HAP-1 (cell line): ENCODE results near the gene JARID2.

Experiments
- DNase-seq, 2 experiments: peaks; one replicate each; pipeline ENCODE4 v3.0.0-alpha.2; 2016 to 2020; ENCODE audit warnings: low spot score in 2 of 2
- H3K27me3 ChIP-seq: fragments of 250-450 bp; sonication (Bioruptor Pico); 2 replicates; pipeline ENCODE4 v1.5.1; 2020; ENCODE audit warnings: low read depth, mild to moderate bottlenecking, moderate library complexity
- H3K36me3 ChIP-seq: fragments of 250-450 bp; sonication (Bioruptor Pico); replicated peaks from 2 replicates; pipeline ENCODE4 v1.5.1; 2020; ENCODE audit warnings: mild to moderate bottlenecking
- H3K4me1 ChIP-seq: fragments of 250-450 bp; sonication (Bioruptor Pico); 2 replicates; pipeline ENCODE4 v1.5.1; 2020; ENCODE audit warnings: mild to moderate bottlenecking
- H3K4me3 ChIP-seq: fragments of 250-450 bp; sonication (Bioruptor Pico); 2 replicates; pipeline ENCODE4 v1.5.1; 2020; ENCODE audit warnings: mild to moderate bottlenecking, moderate library complexity
- H3K9me3 ChIP-seq: fragments of 250-450 bp; sonication (Bioruptor Pico); 2 replicates; pipeline ENCODE4 v1.5.1; 2020; ENCODE audit warnings: mild to moderate bottlenecking, moderate library complexity
- in situ Hi-C: fragments of 300-500 bp; cut with MboI; formaldehyde crosslinking; loops from 3 replicates; pipeline ENCODE4 v1.14.3; 2020; ENCODE audit warnings: low sequenced_read_pairs, inconsistent platforms, mixed read lengths

JARID2 gene

GRCh38 chr6:15366879-15367278 lies 121.0 kb downstream of the JARID2 start:
- Histone ChIP-seq H3K4me3 (no peak overlapping the region), H3K4me1 (peaks cover 14% of the 10 kb centered on the region), H3K9me3 (no peaks in the 10 kb centered on the region), H3K27me3 (no peaks in the 10 kb centered on the region), H3K36me3 (no peaks in the 10 kb centered on the region)
- DNase-seq = no peak
- in situ Hi-C loops = no loop called here

GRCh38 chr6:15368186-15368585 lies 122.3 kb downstream of the JARID2 start:
- H3K36me3 ChIP-seq = no peaks in the 10 kb centered on the region
- in situ Hi-C loops = no loop called here
- H3K9me3 ChIP-seq = no peaks in the 10 kb centered on the region
- H3K27me3 ChIP-seq = no peaks in the 10 kb centered on the region
- H3K4me3 ChIP-seq = no peak overlapping the region
- H3K4me1 ChIP-seq = peaks cover 14% of the 10 kb centered on the region
- DNase-seq = no peak

- no peaks in the 10 kb centered on the region for H3K9me3 ChIP-seq
- no peaks in the 10 kb centered on the region for H3K27me3 ChIP-seq
- H3K4me3 ChIP-seq = no peak overlapping the region
- H3K36me3 ChIP-seq = no peaks in the 10 kb centered on the region
- peaks cover 12% of the 10 kb centered on the region for H3K4me1 ChIP-seq
- DNase-seq = no peak
- in situ Hi-C loops = no loop called here
Measured at GRCh38 chr6:15368873-15369272, 123.0 kb downstream of the JARID2 start.

DNA sequence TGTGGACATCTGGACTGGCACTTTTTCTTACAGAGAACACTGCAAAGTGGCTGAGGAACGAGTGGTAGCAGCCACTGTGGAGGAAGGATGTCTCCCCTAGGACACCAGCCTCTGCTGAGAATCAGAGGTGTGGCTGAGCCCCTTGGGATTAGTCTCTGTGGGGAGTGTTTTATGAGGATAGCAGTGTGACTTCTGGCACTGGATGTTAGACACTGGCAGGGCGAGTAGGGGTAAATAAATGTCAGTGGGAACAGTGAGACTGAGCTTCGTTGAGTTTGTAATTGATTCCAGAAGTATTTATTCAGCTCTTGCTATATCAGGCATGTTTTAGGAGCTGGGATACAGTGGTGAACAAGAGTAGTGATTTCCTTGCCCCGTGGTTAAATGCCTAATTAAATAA lies 124.0 kb downstream of the JARID2 start:
- Histone ChIP-seq H3K9me3 (no peaks in the 10 kb centered on the region), H3K36me3 (no peaks in the 10 kb centered on the region), H3K27me3 (no peaks in the 10 kb centered on the region), H3K4me1 (peaks cover 12% of the 10 kb centered on the region), H3K4me3 (no peak overlapping the region)
- peak in 1 of 2 experiments; percentile 25 for DNase-seq
- in situ Hi-C loops = no loop called here

- no peaks in the 10 kb centered on the region for H3K27me3 ChIP-seq
- no peak overlapping the region for H3K4me3 ChIP-seq
- no peaks in the 10 kb centered on the region for H3K36me3 ChIP-seq
- in situ Hi-C loops = no loop called here
- no peak for DNase-seq
- peaks cover 2% of the 10 kb centered on the region; the same call in 1 of the 2 replicates for H3K4me1 ChIP-seq
- H3K9me3 ChIP-seq = no peaks in the 10 kb centered on the region
Measured at GRCh38 chr6:15370733-15371671, 125.1 kb downstream of the JARID2 start.

DNA sequence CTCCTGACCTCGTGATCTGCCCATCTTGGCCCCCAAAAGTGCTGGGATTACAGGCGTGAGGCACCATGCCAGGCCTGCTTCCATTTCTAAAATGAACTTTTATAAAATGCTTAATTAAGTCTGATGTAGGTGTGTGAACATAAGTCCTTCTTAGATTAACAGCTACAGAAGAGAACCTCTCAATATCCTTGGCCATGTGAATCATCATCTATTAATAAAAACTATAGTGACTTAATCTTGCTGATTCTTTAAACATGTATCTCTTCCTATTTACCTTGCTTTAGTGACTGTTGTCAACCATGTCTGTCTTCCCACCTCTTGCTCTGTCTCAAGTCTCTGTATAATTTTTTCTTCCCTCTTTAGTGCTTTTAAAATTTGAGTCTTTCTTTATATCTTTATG lies 127.1 kb downstream of the JARID2 start:
- no peaks in the 10 kb centered on the region for H3K9me3 ChIP-seq
- DNase-seq = no peak
- no peak overlapping the region for H3K4me3 ChIP-seq
- H3K27me3 ChIP-seq = no peaks in the 10 kb centered on the region
- H3K4me1 ChIP-seq = no peaks in the 10 kb centered on the region
- H3K36me3 ChIP-seq = no peaks in the 10 kb centered on the region
- in situ Hi-C loops = no loop called here

DNA sequence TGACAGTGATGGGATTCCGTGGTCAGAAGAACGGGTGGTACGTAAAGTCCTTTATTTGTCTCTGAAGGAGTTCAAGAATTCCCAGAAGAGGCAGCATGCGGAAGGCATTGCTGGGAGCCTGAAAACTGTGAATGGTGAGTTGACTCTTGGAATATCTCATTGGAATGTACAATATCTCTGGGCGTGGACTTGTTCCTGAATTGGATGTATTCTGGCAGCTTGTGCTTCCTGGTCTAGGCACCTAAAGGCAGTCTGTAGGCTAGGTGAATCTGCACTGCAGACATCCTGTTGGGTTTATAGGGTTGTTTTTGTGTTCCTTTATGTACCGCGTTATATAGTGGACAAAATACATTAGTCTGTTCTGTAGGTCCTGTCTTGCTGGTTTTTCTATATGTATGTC lies 128.2 kb downstream of the JARID2 start:
- no peaks in the 10 kb centered on the region for H3K9me3 ChIP-seq
- in situ Hi-C loops = no loop called here
- no peak overlapping the region for H3K4me3 ChIP-seq
- H3K36me3 ChIP-seq = no peaks in the 10 kb centered on the region
- H3K27me3 ChIP-seq = no peaks in the 10 kb centered on the region
- no peak for DNase-seq
- no peaks in the 10 kb centered on the region for H3K4me1 ChIP-seq

DNA sequence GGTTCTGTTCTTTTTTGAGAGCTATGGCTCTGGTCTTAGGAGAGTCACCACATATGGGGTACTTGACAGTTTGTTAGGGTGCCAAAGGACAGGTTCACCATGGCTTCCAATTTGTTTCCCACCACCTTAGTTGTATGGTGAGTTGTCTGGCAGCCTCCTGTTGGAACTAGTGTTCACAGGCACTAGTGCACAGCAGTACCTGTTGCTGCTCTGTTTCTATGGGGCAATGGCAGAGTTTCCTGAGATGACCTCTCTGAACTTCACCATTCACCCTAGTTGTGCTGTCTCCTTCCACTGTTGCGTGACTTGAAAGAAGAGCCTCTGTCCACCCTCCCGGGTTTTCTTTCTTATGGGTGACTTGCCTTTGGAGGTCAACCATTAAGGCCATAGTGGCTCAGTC lies 129.1 kb downstream of the JARID2 start:
- Histone ChIP-seq H3K4me3 (no peak overlapping the region), H3K9me3 (no peaks in the 10 kb centered on the region), H3K27me3 (no peaks in the 10 kb centered on the region), H3K36me3 (no peaks in the 10 kb centered on the region), H3K4me1 (no peaks in the 10 kb centered on the region)
- DNase-seq = no peak
- in situ Hi-C loops = no loop called here

GRCh38 chr6:15375638-15376290 lies 129.9 kb downstream of the JARID2 start:
- Histone ChIP-seq H3K27me3 (no peaks in the 10 kb centered on the region), H3K36me3 (no peaks in the 10 kb centered on the region), H3K9me3 (no peaks in the 10 kb centered on the region), H3K4me3 (no peak overlapping the region), H3K4me1 (no peaks in the 10 kb centered on the region)
- in situ Hi-C loops = no loop called here
- DNase-seq = no peak

DNA sequence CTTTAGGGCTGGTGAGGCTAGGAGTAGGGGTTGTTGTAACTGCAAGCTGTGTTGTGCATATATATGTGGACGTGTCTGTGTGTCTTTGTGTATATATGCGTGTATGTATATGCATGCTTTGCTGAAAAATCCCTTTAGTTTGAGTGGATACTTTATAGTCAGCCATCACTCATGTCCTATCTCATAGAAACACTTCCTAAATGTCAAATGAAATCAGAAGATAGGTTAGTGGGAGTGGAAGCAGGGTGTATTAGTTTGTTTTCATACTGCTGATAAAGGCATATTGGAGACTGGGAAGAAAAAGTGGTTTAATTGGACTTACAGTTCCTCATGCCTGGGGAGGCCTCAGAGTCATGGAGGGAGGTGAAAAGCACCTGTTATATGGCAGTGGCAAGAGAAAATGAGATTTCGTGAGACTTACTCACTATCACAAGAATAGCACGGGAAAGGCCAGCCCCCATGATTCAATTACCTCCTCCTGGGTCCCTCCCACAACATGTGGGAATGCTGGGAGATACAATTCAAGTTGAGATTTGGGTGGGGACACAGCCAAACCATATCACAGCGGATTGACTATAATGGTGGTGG lies 131.1 kb downstream of the JARID2 start:
- in situ Hi-C loops = no loop called here

DNA sequence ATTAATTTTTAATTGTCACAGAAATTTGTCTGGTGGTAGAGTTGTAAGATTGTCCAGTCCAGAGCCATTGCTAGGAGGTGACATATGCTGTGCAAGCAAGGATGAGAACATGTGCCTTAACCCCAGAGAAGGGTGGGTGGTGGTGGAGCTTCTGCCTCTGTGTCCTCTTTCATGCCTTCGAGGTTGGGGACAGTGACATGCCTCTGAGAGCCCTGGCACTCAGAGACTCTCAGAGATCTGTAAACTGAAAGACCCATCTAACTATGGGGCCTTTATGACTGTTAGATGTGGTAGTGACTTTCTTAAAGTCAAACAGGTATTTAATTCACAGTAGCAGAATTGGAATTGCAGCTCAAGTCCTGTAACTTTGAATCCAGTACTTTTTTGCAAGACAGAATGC lies 132.4 kb downstream of the JARID2 start:
- in situ Hi-C loops = no loop called here
- no peaks in the 10 kb centered on the region for H3K4me1 ChIP-seq
- no peaks in the 10 kb centered on the region for H3K27me3 ChIP-seq
- DNase-seq = no peak
- no peaks in the 10 kb centered on the region for H3K36me3 ChIP-seq
- no peaks in the 10 kb centered on the region for H3K9me3 ChIP-seq
- H3K4me3 ChIP-seq = no peak overlapping the region

More for the DNA sequence above, 131.1 kb downstream of the JARID2 start:
- H3K4me3 ChIP-seq = no peak overlapping the region
- H3K36me3 ChIP-seq = no peaks in the 10 kb centered on the region
- no peaks in the 10 kb centered on the region for H3K9me3 ChIP-seq
- no peak for DNase-seq
- H3K4me1 ChIP-seq = no peaks in the 10 kb centered on the region
- no peaks in the 10 kb centered on the region for H3K27me3 ChIP-seq

- H3K9me3 ChIP-seq = no peaks in the 10 kb centered on the region
- in situ Hi-C loops = no loop called here
- no peak for DNase-seq
- H3K36me3 ChIP-seq = no peaks in the 10 kb centered on the region
- no peaks in the 10 kb centered on the region for H3K27me3 ChIP-seq
- no peaks in the 10 kb centered on the region for H3K4me1 ChIP-seq
- no peak overlapping the region for H3K4me3 ChIP-seq
Measured at GRCh38 chr6:15378866-15379265, 133.0 kb downstream of the JARID2 start.

DNA sequence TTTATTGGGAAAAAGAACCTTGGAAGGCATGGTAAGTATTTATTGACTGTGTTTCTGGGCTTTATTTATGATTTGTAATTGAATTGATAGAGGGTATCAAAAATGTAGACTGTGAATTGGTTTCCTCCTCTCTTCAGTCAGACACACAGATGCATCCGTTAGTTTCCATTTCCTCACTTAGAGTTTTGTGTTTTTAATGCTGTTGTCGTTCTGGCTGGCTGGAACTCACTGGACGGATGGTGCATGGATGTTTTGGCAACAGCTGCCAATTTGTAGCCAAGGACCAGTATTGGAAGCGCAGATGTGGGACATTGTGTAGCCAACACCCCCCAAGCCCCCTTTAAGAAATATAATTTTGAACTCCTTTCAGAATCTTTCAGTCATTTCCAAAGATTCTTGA lies 134.5 kb downstream of the JARID2 start:
- no peaks in the 10 kb centered on the region for H3K9me3 ChIP-seq
- peaks cover 8% of the 10 kb centered on the region for H3K4me1 ChIP-seq
- in situ Hi-C loops = loop anchor here (10.0 kb wide), 1 partner anchor 1166 kb away; no protein-coding TSS in a partner anchor
- no peaks in the 10 kb centered on the region for H3K27me3 ChIP-seq
- no peak for DNase-seq
- no peaks in the 10 kb centered on the region for H3K36me3 ChIP-seq
- no peak overlapping the region for H3K4me3 ChIP-seq

GRCh38 chr6:15382089-15382488 lies 136.2 kb downstream of the JARID2 start:
- Histone ChIP-seq H3K27me3 (no peaks in the 10 kb centered on the region), H3K9me3 (no peaks in the 10 kb centered on the region), H3K4me1 (peaks cover 8% of the 10 kb centered on the region), H3K36me3 (no peaks in the 10 kb centered on the region), H3K4me3 (no peak overlapping the region)
- no peak for DNase-seq
- in situ Hi-C loops = loop anchor here (10.0 kb wide), 1 partner anchor 1167 kb away; no protein-coding TSS in a partner anchor
